Measurements from ENCODE around the gene HOXD9. TPM values are rescaled to one million over a fixed set of nuclear protein-coding genes. Genes with fewer than 3 reads are reported as not detected.

HOXD9 gene
- total RNA-seq, 1 donor from 2014 or later = not detected

DNA sequence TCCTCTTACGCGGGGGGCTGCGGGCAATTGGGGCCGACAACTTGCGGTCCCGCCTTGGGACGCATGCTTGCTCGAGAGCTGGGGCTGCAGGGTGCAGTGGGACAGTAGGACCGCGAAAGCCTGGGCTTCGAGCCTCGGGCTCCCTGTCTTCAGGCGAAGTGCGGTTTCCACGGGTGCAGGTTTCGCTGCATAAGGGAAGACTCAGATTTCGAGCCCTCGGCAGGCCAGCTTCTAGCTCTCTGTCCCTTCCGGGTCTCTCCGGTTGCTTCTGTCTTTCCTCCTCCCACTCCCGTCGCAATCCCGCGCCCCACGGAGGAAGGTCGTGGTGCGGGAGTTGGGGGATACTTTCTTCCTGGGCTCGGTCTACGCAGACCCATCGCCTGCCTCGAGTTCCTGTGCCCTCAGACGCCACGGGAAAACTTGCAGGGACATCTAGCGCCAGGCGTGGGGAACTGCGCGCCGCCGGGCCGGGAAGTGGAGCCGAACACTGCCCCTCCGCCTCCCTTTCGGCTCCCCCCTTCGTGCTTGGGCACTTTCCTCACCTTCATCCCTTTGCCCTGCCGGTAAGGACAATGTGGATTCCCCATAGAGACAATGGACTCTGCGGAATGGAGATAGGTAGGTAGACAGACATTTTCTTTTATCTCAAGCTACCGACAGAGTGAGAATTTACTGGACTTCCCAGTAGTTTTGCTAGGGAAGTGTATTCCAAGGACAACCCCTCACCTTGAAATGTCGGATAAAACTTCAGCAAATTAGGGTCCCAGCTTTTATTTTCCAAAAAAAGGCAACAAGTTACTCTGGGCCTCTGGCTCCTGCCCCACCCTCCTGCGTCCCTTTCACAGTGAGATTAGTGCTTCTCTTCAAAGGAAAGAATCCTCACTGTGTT, 34.2 kb upstream of the HOXD9 start:
- peak overlapping the region; percentile 79 for H3K4me2 ChIP-seq
- no peak overlapping the region for H3K27ac Mint-ChIP-seq
- peaks cover 8% of the 10 kb centered on the region for H3K4me1 Mint-ChIP-seq
- no peak overlapping the region for H3K9ac ChIP-seq
- H3K4me3 ChIP-seq = peak overlapping the region; percentile 41
- no peaks in the 10 kb centered on the region for H3K9me3 ChIP-seq (ENCODE audit: low read depth)
- H3K79me2 ChIP-seq (ENCODE audit: low read depth) = no peaks in the 10 kb centered on the region
- no peaks in the 10 kb centered on the region for H3K36me3 Mint-ChIP-seq
- H3F3A ChIP-seq (ENCODE audit: low read depth) = no peaks in the 10 kb centered on the region
- no peaks in the 10 kb centered on the region for H3K36me3 ChIP-seq
- DNase-seq (ENCODE audit: low spot score) = peak; percentile 76
- peak; percentile 95 for TF ChIP-seq EZH2 (IDR thresholded peaks at IDR 0.05)
- peak; percentile 94 for TF ChIP-seq EZH2phosphoT487 (IDR thresholded peaks at IDR 0.05)
- peak; percentile 71 for TF ChIP-seq CTCF (IDR thresholded peaks at IDR 0.05)
- peaks cover under 1% of the 10 kb centered on the region for H3K4me1 ChIP-seq
- peaks cover 6% of the 10 kb centered on the region for H3K9me3 Mint-ChIP-seq
- peak overlapping the region; percentile 89 for H2AFZ ChIP-seq (replicated peaks)
- H3K27ac ChIP-seq = no peak overlapping the region
- H3K27me3 ChIP-seq = peaks cover 100% of the 10 kb centered on the region
- H3K27me3 Mint-ChIP-seq (ENCODE audit: insufficient read depth, low read depth) = peaks cover 90% of the 10 kb centered on the region
- H3K4me3 Mint-ChIP-seq = peak overlapping the region; percentile 82
- peaks cover 87% of the 10 kb centered on the region for H4K20me1 ChIP-seq (ENCODE audit: low read depth)

GRCh38 chr2:176088937-176089842, 33.3 kb upstream of the HOXD9 start:
- H4K20me1 ChIP-seq (ENCODE audit: low read depth) = peaks cover 87% of the 10 kb centered on the region
- H3K9ac ChIP-seq = no peak overlapping the region
- Mint-ChIP-seq H3K4me3 (no peak overlapping the region), H3K36me3 (no peaks in the 10 kb centered on the region), H3K9me3 (peaks cover 6% of the 10 kb centered on the region), H3K27me3 (ENCODE audit: insufficient read depth, low read depth) (peaks cover 90% of the 10 kb centered on the region), H3K27ac (no peak overlapping the region), H3K4me1 (peaks cover 6% of the 10 kb centered on the region)
- H3F3A ChIP-seq (ENCODE audit: low read depth) = no peaks in the 10 kb centered on the region
- H3K4me1 ChIP-seq = no peaks in the 10 kb centered on the region
- H3K27ac ChIP-seq = no peak overlapping the region
- H3K79me2 ChIP-seq (ENCODE audit: low read depth) = no peaks in the 10 kb centered on the region
- H3K36me3 ChIP-seq = no peaks in the 10 kb centered on the region
- H3K4me2 ChIP-seq = no peak overlapping the region
- no peak overlapping the region for H2AFZ ChIP-seq (replicated peaks)
- H3K9me3 ChIP-seq (ENCODE audit: low read depth) = no peaks in the 10 kb centered on the region
- DNase-seq (ENCODE audit: low spot score) = no peak
- no peak overlapping the region for H3K4me3 ChIP-seq
- peaks cover 100% of the 10 kb centered on the region for H3K27me3 ChIP-seq
- TF ChIP-seq CTCF (IDR thresholded peaks at IDR 0.05) (no peak), EZH2 (IDR thresholded peaks at IDR 0.05) (no peak), EZH2phosphoT487 (IDR thresholded peaks at IDR 0.05) (no peak)

DNA sequence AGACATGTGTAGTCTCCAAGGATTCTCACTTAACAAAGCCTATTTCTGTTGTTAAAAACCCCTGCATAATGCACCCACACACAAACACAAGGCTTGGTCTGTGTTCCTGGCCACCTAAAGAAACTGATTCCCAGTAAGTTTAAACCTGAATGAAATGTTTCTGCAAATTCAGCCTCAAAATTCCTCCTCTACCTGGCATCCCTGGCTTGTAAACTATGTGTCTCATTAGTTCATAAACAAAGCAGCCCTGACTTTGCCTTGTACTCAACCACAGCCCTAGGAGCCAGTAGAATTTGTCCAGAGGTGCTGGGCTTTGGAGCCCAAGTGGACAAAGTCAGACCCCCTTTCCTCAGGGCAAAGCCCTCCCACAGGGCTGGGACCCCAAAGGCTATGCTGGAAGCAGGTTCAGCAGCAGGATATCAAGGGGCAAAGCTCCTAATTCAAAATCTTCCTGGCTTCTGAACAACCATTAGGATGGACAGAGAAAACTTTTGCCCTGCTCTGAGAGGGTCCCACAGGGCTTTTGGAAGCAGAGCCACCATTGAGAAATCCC, 32.6 kb upstream of the HOXD9 start:
- H3K9ac ChIP-seq = no peak overlapping the region
- H2AFZ ChIP-seq (replicated peaks) = no peak overlapping the region
- no peaks in the 10 kb centered on the region for H3K4me1 ChIP-seq
- DNase-seq (ENCODE audit: low spot score) = no peak
- H3K9me3 ChIP-seq (ENCODE audit: low read depth) = no peaks in the 10 kb centered on the region
- no peak overlapping the region for H3K27ac ChIP-seq
- H3K27me3 Mint-ChIP-seq (ENCODE audit: insufficient read depth, low read depth) = peaks cover 90% of the 10 kb centered on the region
- no peaks in the 10 kb centered on the region for H3F3A ChIP-seq (ENCODE audit: low read depth)
- H3K27me3 ChIP-seq = peaks cover 100% of the 10 kb centered on the region
- H3K79me2 ChIP-seq (ENCODE audit: low read depth) = no peaks in the 10 kb centered on the region
- no peaks in the 10 kb centered on the region for H3K36me3 Mint-ChIP-seq
- H3K4me3 ChIP-seq = no peak overlapping the region
- H3K4me2 ChIP-seq = no peak overlapping the region
- peaks cover 6% of the 10 kb centered on the region for H3K4me1 Mint-ChIP-seq
- no peaks in the 10 kb centered on the region for H3K36me3 ChIP-seq
- TF ChIP-seq EZH2phosphoT487 (IDR thresholded peaks at IDR 0.05) = no peak
- H4K20me1 ChIP-seq (ENCODE audit: low read depth) = peaks cover 88% of the 10 kb centered on the region
- H3K9me3 Mint-ChIP-seq = peaks cover 6% of the 10 kb centered on the region
- no peak overlapping the region for H3K4me3 Mint-ChIP-seq
- H3K27ac Mint-ChIP-seq = no peak overlapping the region

All from neural progenitor cell (in vitro differentiated cells).